ENCODE results near the gene RIN1.

The RIN1 gene

DNA sequence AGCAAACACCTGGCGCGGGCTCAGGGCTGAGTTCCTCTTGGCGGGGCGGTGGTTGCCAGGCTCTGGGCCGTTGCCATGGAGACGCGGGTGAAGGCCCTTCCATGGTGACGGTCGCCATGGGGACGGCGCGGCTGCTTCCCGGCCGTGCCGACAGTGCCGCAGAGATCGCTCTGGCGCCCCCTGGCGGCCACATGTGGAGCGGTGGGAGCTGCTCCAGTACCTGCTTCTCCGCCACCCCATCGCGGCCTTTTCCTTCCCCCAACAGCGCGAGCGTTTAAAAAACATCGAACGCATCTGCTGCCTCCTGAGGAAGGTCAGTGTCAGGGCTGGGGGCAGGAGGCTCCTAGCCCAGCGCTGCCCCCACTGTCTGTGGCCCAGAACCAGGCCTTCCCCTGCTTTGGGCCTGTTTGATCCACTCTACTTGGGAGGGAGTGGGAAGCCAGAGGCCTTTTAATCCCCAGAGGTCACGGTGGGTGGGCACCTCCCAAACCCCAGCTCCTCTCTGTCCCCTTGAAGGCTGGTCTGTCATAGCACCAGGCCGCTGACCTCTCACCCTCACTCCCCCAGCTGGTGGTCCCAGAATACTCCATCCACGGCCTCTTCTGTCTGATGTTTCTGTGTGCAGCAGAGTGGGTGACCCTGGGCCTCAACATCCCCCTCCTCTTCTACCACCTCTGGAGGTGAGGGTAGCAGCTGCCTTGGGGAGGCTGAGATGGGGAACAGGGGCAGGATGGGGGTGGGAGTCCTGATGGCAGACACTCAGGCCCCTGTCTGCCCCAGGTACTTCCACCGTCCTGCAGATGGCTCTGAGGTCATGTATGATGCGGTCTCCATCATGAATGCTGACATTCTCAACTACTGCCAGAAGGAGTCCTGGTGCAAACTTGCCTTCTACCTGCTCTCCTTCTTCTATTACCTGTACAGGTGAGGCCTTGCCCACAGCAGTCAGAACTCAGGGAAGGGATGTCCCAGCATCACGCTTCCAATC lies 53.5 kb downstream of the RIN1 start:
- peak; percentile 98 for DNase-seq (ENCODE audit: low read depth)
